Neural cell (in vitro differentiated cells): Measurements from ENCODE around the gene PWWP2B. TPM values are rescaled to one million over a fixed set of nuclear protein-coding genes. Genes with fewer than 3 reads are reported as not detected.

Experiments used
- H2AFZ ChIP-seq: fragments of 200-600, 300-800 bp; sonication (generic), shearing (Covaris generic); 2 replicates; pipeline ENCODE4 v1.6.0; 2014; ENCODE audit warnings: low read depth, mild to moderate bottlenecking, antibody characterized with exemption, low read length, moderate library complexity
- H3F3A ChIP-seq: fragments of 200-600 bp; shearing (Covaris generic); 2 replicates; pipeline ENCODE4 v1.6.1; 2016; ENCODE audit warnings: mild to moderate bottlenecking, moderate library complexity, mixed read lengths, antibody characterized with exemption, low read length; ENCODE audit not compliant: insufficient read depth, poor library complexity, severe bottlenecking
- H3K27ac ChIP-seq: fragments of 200-600, 300-800 bp; sonication (generic), shearing (Covaris generic); 2 replicates; pipeline ENCODE4 v1.5.1; 2014; ENCODE audit warnings: mild to moderate bottlenecking, low read length, moderate library complexity
- H3K27me3 ChIP-seq: fragments of 300-800, 200-600 bp; sonication (generic), shearing (Covaris generic); 2 replicates; pipeline ENCODE4 v1.6.0; 2014; ENCODE audit warnings: mild to moderate bottlenecking, low read depth, low read length, moderate library complexity; ENCODE audit not compliant: insufficient read depth
- H3K36me3 ChIP-seq: fragments of 300-800, 200-600 bp; sonication (generic), shearing (Covaris generic); 2 replicates; pipeline ENCODE4 v1.5.1; 2014; ENCODE audit warnings: mild to moderate bottlenecking, antibody characterized with exemption, low read length, moderate library complexity; ENCODE audit not compliant: insufficient read depth
- H3K4me2 ChIP-seq: fragments of 300-800, 200-600 bp; sonication (generic), shearing (Covaris generic); 2 replicates; pipeline ENCODE4 v1.6.0; 2014; ENCODE audit warnings: mild to moderate bottlenecking, low read length
- H3K4me3 ChIP-seq: fragments of 300-800, 200-600 bp; sonication (generic), shearing (Covaris generic); 2 replicates; pipeline ENCODE4 v1.5.1; 2014; ENCODE audit warnings: mild to moderate bottlenecking, low read length, moderate library complexity
- H3K79me2 ChIP-seq: fragments of 200-600 bp; shearing (Covaris generic); replicated peaks from 2 replicates; pipeline ENCODE4 v1.6.0; 2014; ENCODE audit warnings: mild to moderate bottlenecking, low read length, moderate library complexity; ENCODE audit not compliant: insufficient read depth
- H3K9ac ChIP-seq: fragments of 300-800, 200-600 bp; sonication (generic), shearing (Covaris generic); 2 replicates; pipeline ENCODE4 v1.6.1; 2016; ENCODE audit warnings: mild to moderate bottlenecking, low read length, mixed read lengths
- H3K9me2 ChIP-seq: fragments of 200-600 bp; shearing (Covaris generic); 2 replicates; pipeline ENCODE4 v1.6.1; 2016; ENCODE audit warnings: mild to moderate bottlenecking, low read length, mixed read lengths; ENCODE audit not compliant: insufficient read depth
- H3K9me3 ChIP-seq: fragments of 200-600, 300-800 bp; sonication (generic), shearing (Covaris generic); 2 replicates; pipeline ENCODE4 v1.6.1; 2016; ENCODE audit warnings: mild to moderate bottlenecking, mixed run types, low read length, moderate library complexity, mixed read lengths
- H4K20me1 ChIP-seq: fragments of 200-600 bp; shearing (Covaris generic); 2 replicates; pipeline ENCODE4 v1.6.1; 2016; ENCODE audit warnings: mild to moderate bottlenecking, mixed run types; ENCODE audit not compliant: insufficient read depth
- EP300 ChIP-seq: fragments of 450-650 bp; conservative IDR thresholded peaks from 2 replicates; pipeline ENCODE4 v1.6.1; 2014; ENCODE audit warnings: antibody characterized with exemption, mild to moderate bottlenecking, moderate library complexity; ENCODE audit not compliant: poor library complexity, severe bottlenecking
- EZH2 ChIP-seq: fragments of 200-600, 300-800 bp; shearing (Covaris generic), sonication (generic); IDR thresholded peaks from 2 replicates; pipeline ENCODE4 v1.6.1; 2014; ENCODE audit warnings: antibody characterized with exemption, low read length, borderline replicate concordance, mild to moderate bottlenecking; ENCODE audit not compliant: insufficient read depth, poor library complexity, severe bottlenecking
- MXI1 ChIP-seq: fragments of 450-650 bp; conservative IDR thresholded peaks from 2 replicates; pipeline ENCODE4 v1.6.1; 2014; ENCODE audit warnings: antibody characterized with exemption, mild to moderate bottlenecking; ENCODE audit not compliant: poor library complexity, severe bottlenecking
- POLR2AphosphoS5 ChIP-seq: IDR thresholded peaks from 2 replicates; pipeline ENCODE4 v1.6.1; 2012
- RAD21 ChIP-seq: fragments of 450-650 bp; conservative IDR thresholded peaks from 2 replicates; pipeline ENCODE4 v1.6.1; 2014; ENCODE audit warnings: antibody characterized with exemption, mild to moderate bottlenecking, moderate library complexity
- SMC3 ChIP-seq: fragments of 450-650 bp; conservative IDR thresholded peaks from 2 replicates; pipeline ENCODE4 v1.6.1; 2014; ENCODE audit warnings: antibody characterized with exemption, mild to moderate bottlenecking, moderate library complexity; ENCODE audit not compliant: poor library complexity
- TAF1 ChIP-seq: IDR thresholded peaks from 2 replicates; pipeline ENCODE4 v1.6.1; 2012; ENCODE audit warnings: low read depth
- polyA plus RNA-seq: library from polyadenylated mRNA; depleted of rRNA; stranded (reverse); fragments of >200 nt; gene quantifications from 2 replicates; pipeline ENCODE4 v1.2.3, GENCODE V29; 2014
- TF ChIP-seq, protein P1 (sequence below): fragments of 450-650 bp; IDR thresholded peaks from 2 replicates; pipeline ENCODE4 v1.5.1; 2014; ENCODE audit warnings: antibody characterized with exemption, mild to moderate bottlenecking, moderate library complexity; ENCODE audit not compliant: poor library complexity, severe bottlenecking
- TF ChIP-seq, protein P2 (sequence below): IDR thresholded peaks from 2 replicates; pipeline ENCODE4 v1.6.1; 2012; ENCODE audit warnings: borderline replicate concordance

The PWWP2B gene
- polyA plus RNA-seq, 1 donor from 2014 or later: 13.0 TPM

DNA sequence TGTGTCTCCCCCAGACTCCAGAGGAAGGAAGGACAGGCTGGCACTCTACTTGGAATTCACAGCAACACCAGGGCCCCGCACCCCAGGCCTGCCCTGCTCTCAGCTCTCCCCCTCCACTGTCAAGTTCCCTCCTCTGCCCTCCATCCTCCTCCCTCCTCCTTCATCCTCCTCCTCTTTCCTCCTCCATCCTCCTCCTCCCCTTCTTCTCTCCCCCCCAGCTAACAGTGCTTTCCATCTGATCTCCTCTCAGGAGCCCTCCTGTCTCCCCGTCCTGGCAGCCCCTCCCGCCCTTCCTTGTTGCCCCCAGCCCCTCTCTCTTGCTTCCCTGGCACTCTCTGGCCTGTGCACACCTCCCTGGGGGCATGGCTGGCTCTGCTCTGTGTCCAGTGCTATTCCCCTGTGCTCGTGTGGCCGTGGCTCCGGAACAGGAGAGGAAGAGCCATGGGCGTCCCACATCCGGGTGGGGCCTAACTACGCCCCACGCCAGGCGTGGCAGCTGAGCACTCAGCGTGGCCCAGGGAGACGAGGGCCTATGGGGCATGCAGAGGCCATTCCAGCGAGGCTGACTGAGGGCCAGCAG lies 64.2 kb downstream of the PWWP2B start:
- H4K20me1 ChIP-seq: no peaks in the 10 kb centered on the region
- TF ChIP-seq MXI1: no peak
- TF ChIP-seq, protein P1, sequence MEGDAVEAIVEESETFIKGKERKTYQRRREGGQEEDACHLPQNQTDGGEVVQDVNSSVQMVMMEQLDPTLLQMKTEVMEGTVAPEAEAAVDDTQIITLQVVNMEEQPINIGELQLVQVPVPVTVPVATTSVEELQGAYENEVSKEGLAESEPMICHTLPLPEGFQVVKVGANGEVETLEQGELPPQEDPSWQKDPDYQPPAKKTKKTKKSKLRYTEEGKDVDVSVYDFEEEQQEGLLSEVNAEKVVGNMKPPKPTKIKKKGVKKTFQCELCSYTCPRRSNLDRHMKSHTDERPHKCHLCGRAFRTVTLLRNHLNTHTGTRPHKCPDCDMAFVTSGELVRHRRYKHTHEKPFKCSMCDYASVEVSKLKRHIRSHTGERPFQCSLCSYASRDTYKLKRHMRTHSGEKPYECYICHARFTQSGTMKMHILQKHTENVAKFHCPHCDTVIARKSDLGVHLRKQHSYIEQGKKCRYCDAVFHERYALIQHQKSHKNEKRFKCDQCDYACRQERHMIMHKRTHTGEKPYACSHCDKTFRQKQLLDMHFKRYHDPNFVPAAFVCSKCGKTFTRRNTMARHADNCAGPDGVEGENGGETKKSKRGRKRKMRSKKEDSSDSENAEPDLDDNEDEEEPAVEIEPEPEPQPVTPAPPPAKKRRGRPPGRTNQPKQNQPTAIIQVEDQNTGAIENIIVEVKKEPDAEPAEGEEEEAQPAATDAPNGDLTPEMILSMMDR: no peak
- H3K79me2 ChIP-seq: no peaks in the 10 kb centered on the region
- H3K4me2 ChIP-seq: no peak overlapping the region
- H3K9ac ChIP-seq: no peak overlapping the region
- H3K27me3 ChIP-seq: no peaks in the 10 kb centered on the region
- no peak overlapping the region for H3K27ac ChIP-seq
- H3F3A ChIP-seq: no peaks in the 10 kb centered on the region
- H3K9me3 ChIP-seq: no peaks in the 10 kb centered on the region
- H2AFZ ChIP-seq: no peak overlapping the region
- no peak overlapping the region for H3K4me3 ChIP-seq
- H3K36me3 ChIP-seq: no peaks in the 10 kb centered on the region
- no peaks in the 10 kb centered on the region for H3K9me2 ChIP-seq

DNA sequence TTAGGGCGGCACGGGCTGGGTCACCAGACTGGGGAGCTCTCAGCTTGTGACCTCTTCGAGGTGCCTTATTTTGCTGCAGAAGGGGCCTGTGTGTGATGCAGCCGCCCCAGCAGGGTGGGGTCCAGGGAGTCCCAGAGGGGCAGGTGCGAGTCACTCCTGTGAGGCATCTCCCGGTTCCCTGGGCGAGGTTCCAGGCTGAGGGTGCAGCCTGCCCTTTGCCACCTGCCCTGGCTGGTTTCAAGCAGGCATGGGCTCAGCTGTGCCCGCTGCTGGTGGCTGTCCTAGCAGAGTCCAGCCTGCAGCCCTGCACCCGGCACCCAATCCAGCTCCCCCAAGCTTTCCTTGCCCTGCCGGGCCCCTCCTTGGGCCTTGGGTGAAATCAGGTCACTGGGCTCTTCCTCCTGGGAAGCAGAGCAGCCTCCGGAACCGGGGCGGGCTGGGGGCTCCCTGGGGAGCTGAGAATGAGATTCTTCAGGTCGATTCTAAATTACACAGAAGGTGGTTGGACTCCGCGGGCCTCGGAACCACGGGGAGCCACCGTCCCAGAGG lies 64.8 kb downstream of the PWWP2B start:
- Histone ChIP-seq H2AFZ (no peak overlapping the region), H3K4me3 (no peak overlapping the region), H3K9me2 (no peaks in the 10 kb centered on the region), H3F3A (no peaks in the 10 kb centered on the region), H3K27ac (no peak overlapping the region), H3K9me3 (no peaks in the 10 kb centered on the region), H3K36me3 (no peaks in the 10 kb centered on the region), H4K20me1 (no peaks in the 10 kb centered on the region), H3K79me2 (no peaks in the 10 kb centered on the region), H3K27me3 (no peaks in the 10 kb centered on the region), H3K9ac (no peak overlapping the region), H3K4me2 (no peak overlapping the region)
- TF ChIP-seq, protein P1: no peak
- TF ChIP-seq, protein P2, sequence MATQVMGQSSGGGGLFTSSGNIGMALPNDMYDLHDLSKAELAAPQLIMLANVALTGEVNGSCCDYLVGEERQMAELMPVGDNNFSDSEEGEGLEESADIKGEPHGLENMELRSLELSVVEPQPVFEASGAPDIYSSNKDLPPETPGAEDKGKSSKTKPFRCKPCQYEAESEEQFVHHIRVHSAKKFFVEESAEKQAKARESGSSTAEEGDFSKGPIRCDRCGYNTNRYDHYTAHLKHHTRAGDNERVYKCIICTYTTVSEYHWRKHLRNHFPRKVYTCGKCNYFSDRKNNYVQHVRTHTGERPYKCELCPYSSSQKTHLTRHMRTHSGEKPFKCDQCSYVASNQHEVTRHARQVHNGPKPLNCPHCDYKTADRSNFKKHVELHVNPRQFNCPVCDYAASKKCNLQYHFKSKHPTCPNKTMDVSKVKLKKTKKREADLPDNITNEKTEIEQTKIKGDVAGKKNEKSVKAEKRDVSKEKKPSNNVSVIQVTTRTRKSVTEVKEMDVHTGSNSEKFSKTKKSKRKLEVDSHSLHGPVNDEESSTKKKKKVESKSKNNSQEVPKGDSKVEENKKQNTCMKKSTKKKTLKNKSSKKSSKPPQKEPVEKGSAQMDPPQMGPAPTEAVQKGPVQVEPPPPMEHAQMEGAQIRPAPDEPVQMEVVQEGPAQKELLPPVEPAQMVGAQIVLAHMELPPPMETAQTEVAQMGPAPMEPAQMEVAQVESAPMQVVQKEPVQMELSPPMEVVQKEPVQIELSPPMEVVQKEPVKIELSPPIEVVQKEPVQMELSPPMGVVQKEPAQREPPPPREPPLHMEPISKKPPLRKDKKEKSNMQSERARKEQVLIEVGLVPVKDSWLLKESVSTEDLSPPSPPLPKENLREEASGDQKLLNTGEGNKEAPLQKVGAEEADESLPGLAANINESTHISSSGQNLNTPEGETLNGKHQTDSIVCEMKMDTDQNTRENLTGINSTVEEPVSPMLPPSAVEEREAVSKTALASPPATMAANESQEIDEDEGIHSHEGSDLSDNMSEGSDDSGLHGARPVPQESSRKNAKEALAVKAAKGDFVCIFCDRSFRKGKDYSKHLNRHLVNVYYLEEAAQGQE: no peak
- TF ChIP-seq EP300: no peak
- no peak for TF ChIP-seq MXI1
- no peak for TF ChIP-seq TAF1
- no peak for TF ChIP-seq SMC3
- no peak for TF ChIP-seq RAD21
- TF ChIP-seq POLR2AphosphoS5: no peak
- TF ChIP-seq EZH2: no peak
